Peyer's patch (tissue), 4 donors: ENCODE data around the gene SLC39A11.

ENCODE experiments used
- POLR2A ChIP-seq, 2 donors: fragments of 450-650 bp; IDR thresholded peaks; one replicate each; pipeline ENCODE4 v1.5.1; 2017; ENCODE audit warnings: antibody characterized with exemption in 2 of 2, mild to moderate bottlenecking in 2 of 2, moderate library complexity in 2 of 2
- TF ChIP-seq, protein P1 (sequence below), 6 experiments: fragments of 450-650 bp in 4 of 6; fragments of 200-600 bp in 2 of 6; sonication (generic) in 1 of 6; IDR thresholded peaks; one replicate each; pipeline ENCODE4 v1.5.1; 2017 to 2019; ENCODE audit warnings: antibody characterized with exemption in 6 of 6, mild to moderate bottlenecking in 3 of 6, moderate library complexity in 1 of 6

DNA sequence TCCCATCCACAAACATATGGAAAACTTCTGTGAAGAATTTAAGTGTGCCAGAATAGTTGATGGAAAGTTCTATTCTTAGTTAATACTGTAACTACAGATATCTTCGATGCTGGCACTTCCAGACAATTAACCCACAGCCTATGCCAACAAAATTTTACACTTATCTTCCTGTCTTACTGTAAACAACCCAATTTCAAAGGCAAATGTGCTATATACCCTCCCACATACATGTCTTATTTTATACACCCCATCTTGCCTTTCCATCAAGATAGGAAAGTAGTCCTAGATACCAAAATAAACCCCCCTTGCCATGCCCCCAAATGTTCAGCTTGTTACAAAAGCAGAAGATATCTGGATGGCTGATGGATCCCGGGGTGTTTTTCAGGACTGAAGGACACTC, 306.3 kb downstream of the SLC39A11 start:
- TF ChIP-seq, protein P1, sequence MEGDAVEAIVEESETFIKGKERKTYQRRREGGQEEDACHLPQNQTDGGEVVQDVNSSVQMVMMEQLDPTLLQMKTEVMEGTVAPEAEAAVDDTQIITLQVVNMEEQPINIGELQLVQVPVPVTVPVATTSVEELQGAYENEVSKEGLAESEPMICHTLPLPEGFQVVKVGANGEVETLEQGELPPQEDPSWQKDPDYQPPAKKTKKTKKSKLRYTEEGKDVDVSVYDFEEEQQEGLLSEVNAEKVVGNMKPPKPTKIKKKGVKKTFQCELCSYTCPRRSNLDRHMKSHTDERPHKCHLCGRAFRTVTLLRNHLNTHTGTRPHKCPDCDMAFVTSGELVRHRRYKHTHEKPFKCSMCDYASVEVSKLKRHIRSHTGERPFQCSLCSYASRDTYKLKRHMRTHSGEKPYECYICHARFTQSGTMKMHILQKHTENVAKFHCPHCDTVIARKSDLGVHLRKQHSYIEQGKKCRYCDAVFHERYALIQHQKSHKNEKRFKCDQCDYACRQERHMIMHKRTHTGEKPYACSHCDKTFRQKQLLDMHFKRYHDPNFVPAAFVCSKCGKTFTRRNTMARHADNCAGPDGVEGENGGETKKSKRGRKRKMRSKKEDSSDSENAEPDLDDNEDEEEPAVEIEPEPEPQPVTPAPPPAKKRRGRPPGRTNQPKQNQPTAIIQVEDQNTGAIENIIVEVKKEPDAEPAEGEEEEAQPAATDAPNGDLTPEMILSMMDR (IDR thresholded peaks at IDR 0.05) = no peak
- no peak for TF ChIP-seq POLR2A (IDR thresholded peaks at IDR 0.05)
